NCI-H2029 (cell line): ENCODE measurements around the gene GLP1R.

Experiments used
- DNase-seq: peaks from one replicate; lab custom pipeline; 2025; lab: John Stamatoyannopoulos, UW

The GLP1R gene

GRCh38 chr6:39062014-39062740 lies 13.6 kb downstream of the GLP1R start:
- DNase-seq, result no peak

- DNase-seq, result no peak
These were observed 14.9 kb downstream of the GLP1R start for GRCh38 chr6:39063526-39063925.

GRCh38 chr6:39065561-39065960 lies 17.0 kb downstream of the GLP1R start:
- no peak for DNase-seq

GRCh38 chr6:39068391-39068790 lies 19.8 kb downstream of the GLP1R start:
- no peak for DNase-seq

- no peak for DNase-seq
These were observed 24.2 kb downstream of the GLP1R start for GRCh38 chr6:39072830-39073229.

GRCh38 chr6:39073471-39074355 lies 25.1 kb downstream of the GLP1R start:
- DNase-seq, result no peak

GRCh38 chr6:39074486-39074885 lies 25.9 kb downstream of the GLP1R start:
- no peak for DNase-seq

GRCh38 chr6:39075010-39075686 lies 26.6 kb downstream of the GLP1R start:
- DNase-seq, result no peak

- DNase-seq, result no peak
These were observed 27.4 kb downstream of the GLP1R start for GRCh38 chr6:39075807-39076622.

GRCh38 chr6:39076623-39077535 lies 28.3 kb downstream of the GLP1R start:
- no peak for DNase-seq

- DNase-seq, result no peak
These were observed 29.5 kb downstream of the GLP1R start for GRCh38 chr6:39077882-39078594.

GRCh38 chr6:39078695-39079094 lies 30.1 kb downstream of the GLP1R start:
- no peak for DNase-seq

- no peak for DNase-seq
These were observed 30.9 kb downstream of the GLP1R start for GRCh38 chr6:39079197-39080125.

GRCh38 chr6:39080246-39080875 lies 31.8 kb downstream of the GLP1R start:
- DNase-seq, result no peak

GRCh38 chr6:39082310-39082709 lies 33.7 kb downstream of the GLP1R start:
- no peak for DNase-seq

- peak; percentile 90 for DNase-seq
These were observed 34.7 kb downstream of the GLP1R start for GRCh38 chr6:39083231-39083634.

GRCh38 chr6:39084506-39084905 lies 35.9 kb downstream of the GLP1R start:
- peak; percentile 19 for DNase-seq

- DNase-seq, result no peak
These were observed 36.7 kb downstream of the GLP1R start for GRCh38 chr6:39085129-39085797.
